Mesendoderm (in vitro differentiated cells): ENCODE results near the gene TMEM132A.
"Not testable (repeated sequence)": the region's sequence is repeated elsewhere in the genome, so short reads cannot be mapped to it uniquely, and the experiment has no call there.

Source experiments
- DNase-seq: peaks from one replicate; pipeline ENCODE4 v3.0.0; 2013
- H2AK5ac ChIP-seq: 2 replicates; pipeline ENCODE4 v1.6.1; 2013; ENCODE audit warnings: low read length, inconsistent platforms
- H2BK120ac ChIP-seq: 2 replicates; pipeline ENCODE4 v1.6.1; 2013; ENCODE audit warnings: low read depth, mild to moderate bottlenecking, low read length, moderate library complexity, mixed read lengths
- H2BK15ac ChIP-seq: replicated peaks from 2 replicates; pipeline ENCODE4 v1.6.1; 2013; ENCODE audit warnings: low read depth, mild to moderate bottlenecking, moderate library complexity
- H2BK5ac ChIP-seq: 2 replicates; pipeline ENCODE4 v1.6.1; 2013; ENCODE audit warnings: low read length, inconsistent platforms
- H3K18ac ChIP-seq: 2 replicates; pipeline ENCODE4 v1.6.1; 2013; ENCODE audit warnings: mild to moderate bottlenecking, low read length, mixed read lengths
- H3K23ac ChIP-seq: one replicate; pipeline ENCODE4 v1.6.1; 2013; ENCODE audit warnings: low read length
- H3K27ac ChIP-seq: 2 replicates; pipeline ENCODE4 v1.5.1; 2013; ENCODE audit warnings: low read depth, mild to moderate bottlenecking, inconsistent platforms, low read length, moderate library complexity
- H3K27me3 ChIP-seq: 2 replicates; pipeline ENCODE4 v1.6.1; 2013; ENCODE audit warnings: low read length, control low read depth, mild to moderate bottlenecking, inconsistent platforms; ENCODE audit not compliant: insufficient read depth, poor library complexity
- H3K36me3 ChIP-seq: 2 replicates; pipeline ENCODE4 v1.6.1; 2013; ENCODE audit warnings: low read length, inconsistent platforms; ENCODE audit not compliant: control insufficient read depth, insufficient read depth
- H3K4ac ChIP-seq: one replicate; pipeline ENCODE4 v1.6.1; 2013; ENCODE audit warnings: low read depth, mild to moderate bottlenecking, low read length, moderate library complexity
- H3K4me1 ChIP-seq: 2 replicates; pipeline ENCODE4 v1.6.1; 2013; ENCODE audit warnings: low read depth, low read length, inconsistent platforms; ENCODE audit not compliant: control insufficient read depth
- H3K4me2 ChIP-seq: 2 replicates; pipeline ENCODE4 v1.6.1; 2013; ENCODE audit warnings: low read length
- H3K4me3 ChIP-seq: 2 replicates; pipeline ENCODE4 v1.5.1; 2013; ENCODE audit warnings: mild to moderate bottlenecking, low read length
- H3K56ac ChIP-seq: one replicate; pipeline ENCODE4 v1.6.1; 2013; ENCODE audit warnings: low read length
- H3K79me1 ChIP-seq: 2 replicates; pipeline ENCODE4 v1.6.1; 2013; ENCODE audit warnings: low read length, inconsistent platforms
- H3K79me2 ChIP-seq: 2 replicates; pipeline ENCODE4 v1.6.1; 2013; ENCODE audit warnings: mild to moderate bottlenecking, low read length; ENCODE audit not compliant: control insufficient read depth, insufficient read depth
- H3K9ac ChIP-seq: 2 replicates; pipeline ENCODE4 v1.6.1; 2013; ENCODE audit warnings: low read length, inconsistent platforms
- H4K5ac ChIP-seq: one replicate; pipeline ENCODE4 v1.6.1; 2013; ENCODE audit warnings: low read length
- H4K8ac ChIP-seq: one replicate; pipeline ENCODE4 v1.6.1; 2013; ENCODE audit warnings: low read depth, mild to moderate bottlenecking, control low read depth, low read length, moderate library complexity
- WGBS: extraction: QIAGEN DNeasy Blood & Tissue Kit; methylation state at CpG from one replicate; pipeline ENCODE4 v1.1.7; 2013; ENCODE audit warnings: low lambda C conversion rate, missing lambda C conversion rate; ENCODE audit not compliant: insufficient coverage; ENCODE audit errors: extremely low coverage; 5-methylcytosine and 5-hydroxymethylcytosine counted together

The TMEM132A gene

GRCh38 chr11:60971520-60971919, 47.3 kb downstream of the TMEM132A start, which contains the start of gene CD6:
Gene CD6, plus strand, starts transcription at chr11:60971680. Its CDS starts 186 bp downstream, at chr11:60971866.
- Histone ChIP-seq H3K36me3 (no peaks in the 10 kb centered on the region), H3K79me2 (no peaks in the 10 kb centered on the region), H3K4me3 (no peak within 1 kb of the TSS), H3K4me2 (no peak within 1 kb of the TSS), H2BK120ac (no peak within 1 kb of the TSS), H3K23ac (no peak within 1 kb of the TSS), H3K18ac (no peak within 1 kb of the TSS), H3K27ac (no peak within 1 kb of the TSS), H2AK5ac (no peak within 1 kb of the TSS), H3K27me3 (no peaks in the 10 kb centered on the region), H3K56ac (no peak within 1 kb of the TSS), H3K4me1 (no peaks in the 10 kb centered on the region), H3K79me1 (no peaks in the 10 kb centered on the region), H3K9ac (no peak within 1 kb of the TSS), H4K8ac (no peak within 1 kb of the TSS), H4K5ac (no peak within 1 kb of the TSS), H2BK5ac (no peak within 1 kb of the TSS), H3K4ac (no peak within 1 kb of the TSS), H2BK15ac (no peak within 1 kb of the TSS)
- DNase-seq: no peak
- WGBS: no CpG with 5 or more reads among the region's 16 CpGs

- H4K5ac ChIP-seq: no peak overlapping the region
- no peak overlapping the region for H3K18ac ChIP-seq
- H3K4me3 ChIP-seq: no peak overlapping the region
- H2BK15ac ChIP-seq: no peak overlapping the region
- H2BK5ac ChIP-seq: no peak overlapping the region
- no peak overlapping the region for H3K23ac ChIP-seq
- no CpG with 5 or more reads among the region's 15 CpGs for WGBS
- H4K8ac ChIP-seq: no peak overlapping the region
- H2AK5ac ChIP-seq: no peak overlapping the region
- no peaks in the 10 kb centered on the region for H3K36me3 ChIP-seq
- DNase-seq: no peak
- no peak overlapping the region for H3K4ac ChIP-seq
- no peak overlapping the region for H3K9ac ChIP-seq
- no peak overlapping the region for H3K27ac ChIP-seq
- no peaks in the 10 kb centered on the region for H3K4me1 ChIP-seq
- H3K56ac ChIP-seq: no peak overlapping the region
- no peak overlapping the region for H3K4me2 ChIP-seq
- no peak overlapping the region for H2BK120ac ChIP-seq
- no peaks in the 10 kb centered on the region for H3K79me2 ChIP-seq
- no peaks in the 10 kb centered on the region for H3K79me1 ChIP-seq
- no peaks in the 10 kb centered on the region for H3K27me3 ChIP-seq
Observed at GRCh38 chr11:60972182-60973030, 48.1 kb downstream of the TMEM132A start.

GRCh38 chr11:60973699-60974098, 49.4 kb downstream of the TMEM132A start:
- H3K4me2 ChIP-seq: no peak overlapping the region
- DNase-seq: no peak
- H3K4ac ChIP-seq: no peak overlapping the region
- H3K4me1 ChIP-seq: no peaks in the 10 kb centered on the region
- H3K79me1 ChIP-seq: no peaks in the 10 kb centered on the region
- H3K36me3 ChIP-seq: no peaks in the 10 kb centered on the region
- H3K23ac ChIP-seq: no peak overlapping the region
- no peak overlapping the region for H2AK5ac ChIP-seq
- H4K8ac ChIP-seq: no peak overlapping the region
- H3K4me3 ChIP-seq: no peak overlapping the region
- no peaks in the 10 kb centered on the region for H3K79me2 ChIP-seq
- H2BK15ac ChIP-seq: no peak overlapping the region
- no peak overlapping the region for H2BK120ac ChIP-seq
- WGBS: no CpG with 5 or more reads among the region's 6 CpGs
- H2BK5ac ChIP-seq: no peak overlapping the region
- no peak overlapping the region for H3K18ac ChIP-seq
- H3K56ac ChIP-seq: no peak overlapping the region
- no peaks in the 10 kb centered on the region for H3K27me3 ChIP-seq
- H3K27ac ChIP-seq: no peak overlapping the region
- no peak overlapping the region for H4K5ac ChIP-seq
- H3K9ac ChIP-seq: no peak overlapping the region

GRCh38 chr11:60974316-60974715, 50.1 kb downstream of the TMEM132A start:
- not testable (repeated sequence) for H2BK5ac ChIP-seq, H3K23ac ChIP-seq, H3K18ac ChIP-seq, H3K27ac ChIP-seq, H3K79me2 ChIP-seq, H3K4me2 ChIP-seq, H3K4ac ChIP-seq, H2BK15ac ChIP-seq, H3K4me1 ChIP-seq, DNase-seq, H3K36me3 ChIP-seq, H4K5ac ChIP-seq, H3K79me1 ChIP-seq, H3K9ac ChIP-seq, H2AK5ac ChIP-seq, H3K27me3 ChIP-seq, H3K4me3 ChIP-seq, H2BK120ac ChIP-seq, H4K8ac ChIP-seq, H3K56ac ChIP-seq
- no CpG with 5 or more reads among the region's 13 CpGs for WGBS

- Histone ChIP-seq H3K36me3 (no peaks in the 10 kb centered on the region), H3K79me1 (no peaks in the 10 kb centered on the region), H3K56ac (no peak overlapping the region), H3K79me2 (no peaks in the 10 kb centered on the region), H2BK5ac (no peak overlapping the region), H3K27me3 (no peaks in the 10 kb centered on the region), H3K4me1 (no peaks in the 10 kb centered on the region), H3K27ac (no peak overlapping the region), H3K18ac (no peak overlapping the region), H2BK120ac (no peak overlapping the region), H3K23ac (no peak overlapping the region), H2BK15ac (no peak overlapping the region), H3K4me2 (no peak overlapping the region), H4K8ac (no peak overlapping the region), H4K5ac (no peak overlapping the region), H3K4me3 (no peak overlapping the region), H2AK5ac (no peak overlapping the region), H3K4ac (no peak overlapping the region), H3K9ac (no peak overlapping the region)
- WGBS: no CpG with 5 or more reads among the region's 6 CpGs
- DNase-seq: no peak
Observed at GRCh38 chr11:60974726-60975125, 50.5 kb downstream of the TMEM132A start.

GRCh38 chr11:60977224-60977623, 53.0 kb downstream of the TMEM132A start:
- Histone ChIP-seq H3K4me2 (no peak overlapping the region), H3K18ac (no peak overlapping the region), H3K27me3 (no peaks in the 10 kb centered on the region), H3K36me3 (no peaks in the 10 kb centered on the region), H3K4ac (no peak overlapping the region), H2AK5ac (no peak overlapping the region), H3K4me3 (no peak overlapping the region), H4K5ac (no peak overlapping the region), H3K9ac (no peak overlapping the region), H4K8ac (no peak overlapping the region), H3K27ac (no peak overlapping the region), H3K79me1 (no peaks in the 10 kb centered on the region), H2BK120ac (no peak overlapping the region), H2BK15ac (no peak overlapping the region), H3K23ac (no peak overlapping the region), H3K79me2 (no peaks in the 10 kb centered on the region), H3K4me1 (no peaks in the 10 kb centered on the region), H2BK5ac (no peak overlapping the region), H3K56ac (no peak overlapping the region)
- no CpG with 5 or more reads among the region's 4 CpGs for WGBS
- DNase-seq: no peak
